Hematopoietic multipotent progenitor cell (in vitro differentiated cells): ENCODE measurements around the gene SLC22A16. TPM values are rescaled to one million over a fixed set of nuclear protein-coding genes. Genes with fewer than 3 reads are reported as not detected.

Source experiments
- DNase-seq, 3 donors: peaks; one replicate each; pipeline ENCODE4 v3.0.0-alpha.2; 2011 to 2015; ENCODE audit warnings: low read depth in 2 of 3, low spot score in 2 of 3
- total RNA-seq: library from RNA; depleted of rRNA; stranded (reverse); fragments of >200 nt; gene quantifications from one replicate; pipeline ENCODE4 v1.2.3, GENCODE V29; 2012

SLC22A16 gene
- total RNA-seq, 1 donor, result 25.6 TPM

- DNase-seq, result no peak
Measured at GRCh38 chr6:110449541-110449895, 26.9 kb downstream of the SLC22A16 start.

- no peak for DNase-seq
Measured at GRCh38 chr6:110448846-110449540, 27.4 kb downstream of the SLC22A16 start.

GRCh38 chr6:110447761-110448160 lies 28.7 kb downstream of the SLC22A16 start:
- no peak for DNase-seq

GRCh38 chr6:110446405-110446804 lies 30.0 kb downstream of the SLC22A16 start:
- DNase-seq, result no peak

GRCh38 chr6:110440026-110440425 lies 36.4 kb downstream of the SLC22A16 start:
- DNase-seq, result no peak

GRCh38 chr6:110439356-110439755 lies 37.1 kb downstream of the SLC22A16 start:
- DNase-seq, result no peak

- no peak for DNase-seq
Measured at GRCh38 chr6:110434961-110435602, 41.3 kb downstream of the SLC22A16 start.

- DNase-seq, result no peak
Measured at GRCh38 chr6:110432285-110432900, 44.0 kb downstream of the SLC22A16 start.

- no peak for DNase-seq
Measured at GRCh38 chr6:110430741-110431140, 45.7 kb downstream of the SLC22A16 start.

- DNase-seq, result no peak
Measured at GRCh38 chr6:110430236-110430635, 46.2 kb downstream of the SLC22A16 start.

- DNase-seq, result no peak
Measured at GRCh38 chr6:110428153-110428552, 48.3 kb downstream of the SLC22A16 start.

- no peak for DNase-seq
Measured at GRCh38 chr6:110425816-110426215, 50.6 kb downstream of the SLC22A16 start.

- DNase-seq, result peak in 1 of 3 donors; percentile 5
Measured at GRCh38 chr6:110422444-110422822, 54.0 kb downstream of the SLC22A16 start.

GRCh38 chr6:110421749-110422443 lies 54.5 kb downstream of the SLC22A16 start:
- DNase-seq, result peak in 2 of 3 donors; percentile 62 to 89

GRCh38 chr6:110419028-110419739 lies 57.2 kb downstream of the SLC22A16 start:
- no peak for DNase-seq

- DNase-seq, result no peak
Measured at GRCh38 chr6:110418594-110418993, 57.8 kb downstream of the SLC22A16 start.

GRCh38 chr6:110415086-110415916 lies 61.1 kb downstream of the SLC22A16 start, which contains the start of gene DDO:
TSS of gene DDO (minus strand) at chr6:110415575. CDS start at chr6:110413462, 2,113 bp downstream.
- peak in 2 of 3 donors; percentile 33 to 74 for DNase-seq

GRCh38 chr6:110414669-110415068 lies 61.7 kb downstream of the SLC22A16 start:
- no peak for DNase-seq

- DNase-seq, result no peak
Measured at GRCh38 chr6:110412360-110412759, 64.1 kb downstream of the SLC22A16 start.

GRCh38 chr6:110410511-110410910 lies 65.9 kb downstream of the SLC22A16 start:
- DNase-seq, result no peak
